Measurements from ENCODE around the gene ITGA2B.

ITGA2B gene

DNA sequence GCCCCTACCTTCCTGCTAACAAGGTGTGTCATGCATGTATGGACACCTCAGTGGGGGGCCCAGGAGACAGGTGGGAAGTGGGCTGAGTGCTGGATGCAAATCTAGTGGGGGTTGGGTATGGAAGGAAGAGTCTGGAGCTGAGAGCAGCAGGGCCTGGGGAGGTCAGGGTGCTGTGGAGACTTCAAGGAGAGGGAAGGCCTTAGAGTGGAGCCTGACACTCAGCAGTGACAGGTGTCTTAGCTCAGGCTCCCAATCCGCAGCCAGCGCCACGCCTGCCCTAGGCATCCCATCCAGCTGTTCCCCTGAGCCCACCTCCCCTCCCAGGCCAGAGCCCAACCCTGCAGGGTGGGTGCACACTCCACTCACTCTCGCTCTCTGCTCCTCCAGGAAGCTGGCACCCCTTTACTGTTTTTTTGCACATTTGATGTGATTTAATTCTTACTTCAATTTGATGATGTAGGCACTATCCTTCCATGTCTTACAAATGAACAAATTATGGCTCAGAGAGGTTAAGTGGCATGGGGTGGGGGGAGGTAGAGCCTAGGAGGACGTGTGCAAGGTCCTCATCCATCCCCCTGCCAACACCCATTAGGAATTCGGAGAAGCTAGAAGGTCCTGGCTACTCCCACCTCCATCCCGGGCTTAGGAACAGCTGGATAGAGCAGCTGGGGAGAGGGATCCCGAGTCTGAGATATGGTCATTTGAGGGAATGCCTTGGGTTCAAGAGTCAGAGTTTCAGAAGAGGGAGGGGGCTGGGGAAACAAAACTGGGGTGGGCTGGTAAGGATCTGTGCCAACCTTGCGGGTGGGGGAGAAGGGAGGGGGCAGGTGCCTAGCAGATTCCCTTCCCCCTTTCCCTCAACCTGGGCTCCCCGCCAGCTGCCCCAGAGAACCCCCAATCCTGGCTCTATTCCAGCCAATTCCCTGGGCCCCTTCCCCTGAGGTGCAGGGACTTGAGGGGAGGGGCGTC is 27.9 kb downstream of the ITGA2B start:
- TF ChIP-seq, protein P1, sequence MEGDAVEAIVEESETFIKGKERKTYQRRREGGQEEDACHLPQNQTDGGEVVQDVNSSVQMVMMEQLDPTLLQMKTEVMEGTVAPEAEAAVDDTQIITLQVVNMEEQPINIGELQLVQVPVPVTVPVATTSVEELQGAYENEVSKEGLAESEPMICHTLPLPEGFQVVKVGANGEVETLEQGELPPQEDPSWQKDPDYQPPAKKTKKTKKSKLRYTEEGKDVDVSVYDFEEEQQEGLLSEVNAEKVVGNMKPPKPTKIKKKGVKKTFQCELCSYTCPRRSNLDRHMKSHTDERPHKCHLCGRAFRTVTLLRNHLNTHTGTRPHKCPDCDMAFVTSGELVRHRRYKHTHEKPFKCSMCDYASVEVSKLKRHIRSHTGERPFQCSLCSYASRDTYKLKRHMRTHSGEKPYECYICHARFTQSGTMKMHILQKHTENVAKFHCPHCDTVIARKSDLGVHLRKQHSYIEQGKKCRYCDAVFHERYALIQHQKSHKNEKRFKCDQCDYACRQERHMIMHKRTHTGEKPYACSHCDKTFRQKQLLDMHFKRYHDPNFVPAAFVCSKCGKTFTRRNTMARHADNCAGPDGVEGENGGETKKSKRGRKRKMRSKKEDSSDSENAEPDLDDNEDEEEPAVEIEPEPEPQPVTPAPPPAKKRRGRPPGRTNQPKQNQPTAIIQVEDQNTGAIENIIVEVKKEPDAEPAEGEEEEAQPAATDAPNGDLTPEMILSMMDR (IDR thresholded peaks at IDR 0.05), result no peak

DNA sequence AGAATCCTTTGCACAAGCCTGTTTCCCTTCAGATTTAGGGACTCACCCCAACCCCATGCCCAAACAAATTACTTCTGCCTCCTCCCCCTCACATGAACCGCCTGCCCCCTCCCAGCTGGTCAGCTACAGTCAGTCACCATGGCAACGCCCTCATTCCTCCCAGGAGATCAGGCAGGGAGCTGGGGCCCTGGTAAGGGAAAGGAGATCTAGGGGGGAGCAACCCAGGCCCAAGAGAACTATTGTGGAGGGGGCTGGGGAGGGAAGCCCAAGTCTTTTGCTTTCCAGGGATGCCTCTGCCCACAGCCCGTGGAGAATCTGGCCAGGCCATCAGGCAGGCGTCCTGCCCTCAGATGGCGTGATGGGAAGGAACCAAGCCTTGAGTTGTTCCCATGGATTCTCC is 28.6 kb downstream of the ITGA2B start:
- TF ChIP-seq, protein P1 (IDR thresholded peaks at IDR 0.05), result no peak

DNA sequence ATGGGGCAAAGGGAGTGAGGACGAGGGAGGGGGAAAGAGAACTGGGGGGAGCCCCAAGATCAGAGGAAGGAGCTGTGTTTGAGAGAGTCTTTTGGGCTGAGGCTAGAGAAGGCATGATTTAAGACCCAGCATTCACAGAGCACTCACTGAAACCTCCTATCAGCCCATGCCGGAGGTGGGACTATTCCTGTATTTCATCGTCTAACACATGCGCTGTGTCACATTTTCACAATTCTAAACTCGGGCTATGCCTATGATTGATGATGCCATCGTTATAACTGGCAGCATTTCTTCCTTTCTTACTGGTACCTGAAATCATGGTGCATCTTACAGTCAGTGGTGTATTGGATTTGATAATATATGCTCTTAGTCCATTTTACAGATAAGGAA is 29.3 kb downstream of the ITGA2B start:
- TF ChIP-seq, protein P1 (IDR thresholded peaks at IDR 0.05), result no peak

DNA sequence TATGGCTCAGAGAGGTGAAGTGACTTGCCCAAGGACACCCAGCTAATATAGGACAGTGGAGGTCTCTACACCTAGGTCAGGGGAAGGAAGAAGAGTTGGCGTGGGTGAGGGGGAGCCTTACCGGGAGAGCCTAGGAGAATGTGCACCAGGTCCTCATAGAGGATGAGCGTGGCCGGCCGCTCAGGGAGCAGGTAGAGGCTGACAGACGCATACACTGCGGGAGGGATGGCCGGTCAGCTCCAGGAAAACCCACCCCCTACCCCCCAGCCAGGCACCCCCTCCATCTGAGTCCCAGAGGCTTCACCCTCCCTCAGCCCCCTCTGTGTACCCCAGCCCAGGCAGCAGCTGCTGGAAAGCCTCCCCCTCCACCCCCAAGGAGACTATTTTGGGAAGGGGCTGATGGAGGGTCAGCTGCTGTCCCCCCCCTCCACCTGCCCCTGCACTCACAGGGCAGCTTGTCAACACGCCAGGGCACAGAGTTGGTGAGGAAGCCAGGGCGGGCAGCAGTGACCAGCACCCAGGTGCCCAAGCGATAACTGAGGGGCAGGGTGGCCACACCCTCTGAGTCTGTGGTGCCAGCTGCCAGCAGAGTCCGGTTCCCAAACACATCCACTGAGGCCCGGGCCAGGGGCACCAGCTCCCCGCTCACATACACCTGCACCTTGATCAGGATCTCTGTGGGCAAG is 29.8 kb downstream of the ITGA2B start:
- TF ChIP-seq, protein P1 (IDR thresholded peaks at IDR 0.05), result no peak

DNA sequence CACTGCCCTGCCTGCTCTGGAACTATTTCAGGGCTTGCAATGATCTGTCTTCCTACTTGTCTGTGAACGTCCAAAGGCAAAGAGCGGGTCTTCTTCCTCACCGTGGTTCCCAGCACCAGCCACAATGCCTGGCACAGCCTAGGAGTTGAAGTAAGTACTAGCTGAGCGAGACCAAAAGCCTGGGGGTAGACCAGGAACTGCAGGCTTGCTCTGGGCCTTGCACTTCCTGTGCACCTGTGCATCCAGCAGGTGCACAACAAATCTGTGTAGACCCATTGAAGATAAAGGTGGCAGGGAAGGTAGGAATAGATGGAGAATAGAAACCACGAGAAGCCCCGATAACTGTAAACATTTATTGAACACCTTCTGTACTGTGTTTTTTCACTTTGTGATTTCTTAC is 30.4 kb downstream of the ITGA2B start:
- TF ChIP-seq, protein P1 (IDR thresholded peaks at IDR 0.05), result no peak

DNA sequence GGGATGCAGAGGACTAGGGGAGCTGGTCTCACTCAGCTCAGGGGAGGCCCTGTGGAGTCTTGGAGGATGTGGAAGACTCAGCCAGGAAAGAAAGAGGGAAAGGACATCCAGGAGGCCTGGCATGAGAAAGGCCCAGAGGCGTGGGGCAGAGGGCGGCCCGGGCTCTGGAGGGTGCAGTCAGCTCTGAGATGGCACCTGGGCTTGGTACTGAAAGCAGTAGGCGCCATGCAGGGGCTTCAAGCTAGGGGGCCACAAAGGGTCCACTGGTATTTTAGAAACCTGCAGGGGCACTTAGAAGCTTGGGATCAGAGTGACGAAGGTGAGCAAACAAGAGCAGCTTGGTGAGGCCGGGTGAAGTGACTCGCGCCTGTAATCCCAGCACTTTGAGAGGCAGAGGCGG is 31.4 kb downstream of the ITGA2B start:
- TF ChIP-seq, protein P1 (IDR thresholded peaks at IDR 0.05), result no peak

DNA sequence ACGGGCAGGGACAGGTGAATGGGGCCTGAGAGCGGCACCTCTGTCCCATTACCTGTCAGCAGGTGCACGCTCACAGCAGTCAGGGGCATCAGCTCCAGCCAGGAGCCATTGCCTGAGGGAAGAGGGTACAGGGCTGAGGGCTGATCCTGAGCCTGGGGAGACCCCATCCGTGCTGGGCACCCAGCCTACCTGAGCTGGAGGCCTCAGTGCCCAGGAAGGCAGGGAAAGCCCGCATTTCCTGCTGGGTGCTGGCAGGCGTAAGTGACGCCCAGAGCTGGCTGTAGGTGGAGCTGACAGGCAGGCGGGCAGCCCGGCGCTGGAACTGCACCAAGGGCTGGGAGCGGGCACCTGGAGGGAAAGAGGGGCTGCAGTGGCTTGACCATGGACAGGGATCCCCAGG is 33.2 kb downstream of the ITGA2B start:
- TF ChIP-seq, protein P1 (IDR thresholded peaks at IDR 0.05), result no peak

Measured in LNCAP (cell line).